ENCODE measurements around the gene PTPRD. TPM values are rescaled to one million over a fixed set of nuclear protein-coding genes. Genes with fewer than 3 reads are reported as not detected.

The PTPRD gene
- total RNA-seq, 1 donor from 2014 or later = 75.7 TPM

DNA sequence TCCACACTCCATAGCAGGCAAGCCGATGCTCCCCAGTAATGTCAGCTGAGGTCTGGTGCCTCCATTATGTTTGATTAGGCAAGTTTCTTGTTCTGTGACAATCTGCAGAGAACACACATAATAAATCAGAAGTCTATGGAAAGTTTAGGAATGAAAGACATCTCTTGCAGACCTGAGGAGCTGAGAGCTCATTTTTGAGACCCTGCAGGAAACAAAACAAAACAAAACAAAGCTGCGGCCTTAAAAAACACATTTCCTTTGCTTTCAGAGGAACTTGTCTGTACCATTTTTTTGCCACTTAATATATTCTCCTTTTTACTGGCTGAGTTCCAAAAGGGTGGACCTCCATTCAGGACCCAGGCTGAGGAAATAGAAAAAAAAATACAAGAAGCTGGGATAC is 2332.0 kb downstream of the PTPRD start:
- Histone ChIP-seq H3K4me1 (ENCODE audit: control insufficient read depth in 3 of 3, insufficient read depth in 3 of 3, low read length in 3 of 3) (no peaks in the 10 kb centered on the region), H3K27ac (ENCODE audit: low read depth, low read length) (no peak overlapping the region), H3K9ac (ENCODE audit: low read depth in 1 of 3, low read length in 3 of 3) (no peak overlapping the region), H3K4me3 (ENCODE audit: low read length in 3 of 3) (no peak overlapping the region), H3K9me3 (ENCODE audit: control insufficient read depth in 3 of 3, low read length in 3 of 3) (no peaks in the 10 kb centered on the region), H3K27me3 (ENCODE audit: control insufficient read depth in 3 of 3, insufficient read depth in 3 of 3, low read length in 3 of 3) (no peaks in the 10 kb centered on the region), H3K36me3 (ENCODE audit: control insufficient read depth in 3 of 3, insufficient read depth in 3 of 3, low read length in 3 of 3) (no peaks in the 10 kb centered on the region)

DNA sequence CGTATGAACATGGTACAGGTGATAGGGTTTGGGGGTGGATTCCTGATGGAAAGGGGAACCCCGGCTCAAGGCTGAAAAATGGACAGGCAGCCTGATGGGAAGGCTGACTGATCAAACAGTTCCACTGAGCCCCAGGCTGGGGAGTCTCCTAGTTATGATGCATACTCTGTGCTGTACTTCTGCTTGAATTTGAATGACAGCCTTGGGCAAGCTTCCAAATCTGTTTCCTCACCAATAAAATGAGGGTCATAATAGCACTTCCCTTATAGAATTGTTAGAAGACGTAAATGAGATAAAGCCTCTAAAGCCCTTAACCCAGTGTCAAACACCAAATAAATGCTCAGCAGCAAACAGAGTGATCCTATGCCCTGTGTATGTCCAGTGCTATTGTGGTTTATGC is 2334.8 kb downstream of the PTPRD start:
- H3K9me3 ChIP-seq (ENCODE audit: control insufficient read depth in 3 of 3, low read length in 3 of 3) = no peaks in the 10 kb centered on the region
- no peaks in the 10 kb centered on the region for H3K4me1 ChIP-seq (ENCODE audit: control insufficient read depth in 3 of 3, insufficient read depth in 3 of 3, low read length in 3 of 3)
- no peaks in the 10 kb centered on the region for H3K36me3 ChIP-seq (ENCODE audit: control insufficient read depth in 3 of 3, insufficient read depth in 3 of 3, low read length in 3 of 3)
- H3K27ac ChIP-seq (ENCODE audit: low read depth, low read length) = no peak overlapping the region
- H3K4me3 ChIP-seq (ENCODE audit: low read length in 3 of 3) = no peak overlapping the region
- H3K9ac ChIP-seq (ENCODE audit: low read depth in 1 of 3, low read length in 3 of 3) = no peak overlapping the region
- H3K27me3 ChIP-seq (ENCODE audit: control insufficient read depth in 3 of 3, insufficient read depth in 3 of 3, low read length in 3 of 3) = no peaks in the 10 kb centered on the region

DNA sequence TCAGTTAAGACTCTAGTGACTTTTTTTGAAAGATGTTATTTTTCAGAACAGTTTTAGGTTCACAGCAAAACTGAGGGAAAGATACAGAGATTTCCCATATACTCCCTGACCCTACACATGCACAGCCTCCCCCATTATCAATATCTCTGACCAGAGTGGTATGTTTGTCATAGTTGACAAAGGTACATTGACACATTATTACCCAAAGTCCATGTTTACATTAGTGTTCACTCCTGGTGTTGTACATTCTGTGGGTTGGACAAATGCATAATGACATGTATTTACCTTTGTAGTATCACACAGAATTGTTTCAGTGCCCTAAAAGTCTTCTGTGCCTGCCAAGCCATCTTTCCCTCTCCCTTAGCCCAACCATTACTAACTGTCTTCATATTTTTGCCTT is 2342.6 kb downstream of the PTPRD start:
- no peaks in the 10 kb centered on the region for H3K36me3 ChIP-seq (ENCODE audit: control insufficient read depth in 3 of 3, insufficient read depth in 3 of 3, low read length in 3 of 3)
- no peak overlapping the region for H3K27ac ChIP-seq (ENCODE audit: low read depth, low read length)
- H3K9me3 ChIP-seq (ENCODE audit: control insufficient read depth in 3 of 3, low read length in 3 of 3) = no peaks in the 10 kb centered on the region
- H3K9ac ChIP-seq (ENCODE audit: low read depth in 1 of 3, low read length in 3 of 3) = no peak overlapping the region
- no peak overlapping the region for H3K4me3 ChIP-seq (ENCODE audit: low read length in 3 of 3)
- no peaks in the 10 kb centered on the region for H3K27me3 ChIP-seq (ENCODE audit: control insufficient read depth in 3 of 3, insufficient read depth in 3 of 3, low read length in 3 of 3)
- peaks cover 0 to 1% (median 0%) of the 10 kb centered on the region in 3 donors for H3K4me1 ChIP-seq (ENCODE audit: control insufficient read depth in 3 of 3, insufficient read depth in 3 of 3, low read length in 3 of 3)

DNA sequence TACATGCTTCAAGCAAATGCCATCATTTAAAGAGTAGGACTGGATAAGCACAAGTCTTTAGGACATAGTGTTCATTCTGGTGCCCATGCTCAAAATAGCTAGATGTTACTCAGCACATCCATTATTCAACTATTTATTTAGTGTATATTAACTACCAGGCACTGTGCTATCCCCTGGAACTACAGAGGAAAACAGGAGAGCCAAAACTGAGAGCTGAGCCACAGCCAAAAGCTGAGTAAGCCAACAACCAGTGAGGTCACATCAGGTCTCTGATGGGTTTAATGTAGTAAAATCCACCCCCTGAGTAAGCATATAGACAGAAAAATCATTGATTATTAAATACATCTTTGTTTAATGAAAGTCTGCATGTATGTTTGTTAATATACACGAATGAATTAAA is 2343.9 kb downstream of the PTPRD start:
- H3K4me1 ChIP-seq (ENCODE audit: control insufficient read depth in 3 of 3, insufficient read depth in 3 of 3, low read length in 3 of 3) = peaks cover 0 to 5% (median 0%) of the 10 kb centered on the region in 3 donors
- H3K9me3 ChIP-seq (ENCODE audit: control insufficient read depth in 3 of 3, low read length in 3 of 3) = no peaks in the 10 kb centered on the region
- no peaks in the 10 kb centered on the region for H3K36me3 ChIP-seq (ENCODE audit: control insufficient read depth in 3 of 3, insufficient read depth in 3 of 3, low read length in 3 of 3)
- H3K27ac ChIP-seq (ENCODE audit: low read depth, low read length) = no peak overlapping the region
- H3K27me3 ChIP-seq (ENCODE audit: control insufficient read depth in 3 of 3, insufficient read depth in 3 of 3, low read length in 3 of 3) = no peaks in the 10 kb centered on the region
- no peak overlapping the region for H3K9ac ChIP-seq (ENCODE audit: low read depth in 1 of 3, low read length in 3 of 3)
- H3K4me3 ChIP-seq (ENCODE audit: low read length in 3 of 3) = no peak overlapping the region

DNA sequence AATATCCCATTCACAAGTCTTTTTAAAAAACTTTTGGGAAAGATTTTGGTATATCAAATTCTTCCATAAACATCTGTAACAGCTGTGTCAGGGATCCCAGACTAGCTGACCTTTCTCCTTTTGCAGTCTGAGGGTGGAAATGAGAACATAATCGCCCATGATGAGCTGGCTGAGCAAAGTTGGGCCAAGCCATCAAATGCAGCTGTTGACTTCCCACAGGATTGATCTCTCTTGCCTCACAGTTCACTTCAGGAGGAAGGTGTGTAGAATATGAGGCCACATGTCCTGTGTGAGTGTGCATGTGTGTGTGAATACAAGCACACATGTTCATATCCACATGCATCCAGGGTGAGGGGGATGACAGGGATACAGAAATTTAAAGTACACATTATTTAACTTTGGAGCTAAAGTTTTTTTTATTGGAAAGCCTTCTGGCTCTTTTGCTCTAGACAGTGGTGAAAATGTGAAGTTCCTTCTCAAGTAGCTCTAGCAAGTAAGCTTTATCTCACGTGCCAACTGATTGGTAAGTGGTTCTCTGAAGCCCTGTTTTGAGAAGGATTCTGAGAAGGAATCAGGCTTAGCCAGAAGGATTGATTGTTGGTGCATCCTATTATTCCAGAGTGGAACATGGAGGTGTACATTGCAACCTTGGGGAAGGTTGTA is 2344.5 kb downstream of the PTPRD start:
- Histone ChIP-seq H3K9ac (ENCODE audit: low read depth in 1 of 3, low read length in 3 of 3) (no peak overlapping the region), H3K27ac (ENCODE audit: low read depth, low read length) (no peak overlapping the region), H3K27me3 (ENCODE audit: control insufficient read depth in 3 of 3, insufficient read depth in 3 of 3, low read length in 3 of 3) (no peaks in the 10 kb centered on the region), H3K4me3 (ENCODE audit: low read length in 3 of 3) (no peak overlapping the region), H3K9me3 (ENCODE audit: control insufficient read depth in 3 of 3, low read length in 3 of 3) (no peaks in the 10 kb centered on the region), H3K36me3 (ENCODE audit: control insufficient read depth in 3 of 3, insufficient read depth in 3 of 3, low read length in 3 of 3) (no peaks in the 10 kb centered on the region), H3K4me1 (ENCODE audit: control insufficient read depth in 3 of 3, insufficient read depth in 3 of 3, low read length in 3 of 3) (peaks cover 0 to 7% (median 0%) of the 10 kb centered on the region in 3 donors)

DNA sequence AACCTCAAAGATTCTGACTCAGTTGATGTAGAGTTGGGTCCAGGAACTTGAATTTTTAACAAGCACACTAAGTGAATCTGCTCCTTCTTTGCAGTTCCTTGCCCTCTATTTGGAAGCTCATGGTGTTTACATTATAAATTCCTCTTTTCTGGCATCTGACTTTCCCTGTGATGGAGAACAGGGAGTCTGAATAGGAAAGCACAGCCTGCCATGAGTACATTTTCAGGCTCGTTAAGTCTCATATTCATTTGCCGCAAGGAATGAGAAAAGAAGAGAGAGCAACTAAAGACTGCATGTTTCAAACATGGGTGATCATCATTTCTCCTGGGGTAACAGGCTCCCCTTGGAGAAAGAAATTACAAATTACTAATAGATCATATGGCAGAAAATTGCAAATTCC is 2345.2 kb downstream of the PTPRD start:
- H3K27ac ChIP-seq (ENCODE audit: low read depth, low read length) = no peak overlapping the region

DNA sequence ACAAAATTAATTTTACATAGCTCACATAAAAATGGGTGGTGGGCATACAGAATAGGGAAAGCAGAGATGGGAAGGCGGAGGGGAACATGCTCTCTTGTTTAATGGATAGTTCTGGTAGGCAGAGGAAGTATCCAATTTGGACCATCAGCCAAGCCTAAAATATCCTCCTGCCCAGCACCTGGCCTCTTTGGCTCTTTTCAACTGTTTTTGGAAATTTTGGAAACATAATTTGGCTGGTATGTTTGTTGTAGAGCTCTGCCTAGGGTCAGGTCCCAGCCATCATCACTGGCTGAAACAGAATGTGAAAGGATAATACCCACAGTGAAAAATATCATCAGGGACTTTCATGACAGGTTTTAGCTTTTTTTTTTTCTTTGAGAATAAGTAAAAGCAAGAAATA is 2345.9 kb downstream of the PTPRD start:
- Histone ChIP-seq H3K27ac (ENCODE audit: low read depth, low read length) (no peak overlapping the region), H3K9ac (ENCODE audit: low read depth in 1 of 3, low read length in 3 of 3) (no peak overlapping the region), H3K4me1 (ENCODE audit: control insufficient read depth in 3 of 3, insufficient read depth in 3 of 3, low read length in 3 of 3) (peaks cover 5 to 17% (median 12%) of the 10 kb centered on the region in 3 donors)

More for the DNA sequence above, 2345.2 kb downstream of the PTPRD start:
- Histone ChIP-seq H3K9me3 (ENCODE audit: control insufficient read depth in 3 of 3, low read length in 3 of 3) (no peaks in the 10 kb centered on the region), H3K36me3 (ENCODE audit: control insufficient read depth in 3 of 3, insufficient read depth in 3 of 3, low read length in 3 of 3) (no peaks in the 10 kb centered on the region), H3K9ac (ENCODE audit: low read depth in 1 of 3, low read length in 3 of 3) (no peak overlapping the region), H3K4me3 (ENCODE audit: low read length in 3 of 3) (no peak overlapping the region), H3K4me1 (ENCODE audit: control insufficient read depth in 3 of 3, insufficient read depth in 3 of 3, low read length in 3 of 3) (peaks cover 5 to 13% (median 6%) of the 10 kb centered on the region in 3 donors), H3K27me3 (ENCODE audit: control insufficient read depth in 3 of 3, insufficient read depth in 3 of 3, low read length in 3 of 3) (no peaks in the 10 kb centered on the region)

DNA sequence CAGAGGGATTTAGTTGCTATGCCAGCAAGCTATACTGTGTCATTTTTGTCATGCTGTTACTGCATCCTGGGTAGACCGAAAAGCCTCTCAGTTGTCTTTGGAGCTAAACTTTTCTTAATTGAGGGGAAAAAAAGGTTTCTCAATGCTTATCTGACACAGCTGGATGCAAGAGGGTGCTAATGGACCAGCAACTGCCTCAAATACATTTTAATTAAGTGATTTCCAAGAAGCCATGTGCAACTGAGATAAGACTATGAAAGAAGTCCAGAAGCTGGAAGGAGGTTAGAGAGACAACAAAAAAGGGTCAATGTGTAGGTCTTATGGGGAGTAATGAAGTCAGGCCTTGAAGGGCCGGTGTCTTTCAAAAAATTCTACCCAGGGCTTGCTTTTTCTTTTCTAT is 2347.5 kb downstream of the PTPRD start:
- Histone ChIP-seq H3K4me3 (ENCODE audit: low read length in 3 of 3) (no peak overlapping the region), H3K27ac (ENCODE audit: low read depth, low read length) (no peak overlapping the region)

More for the DNA sequence above, 2345.9 kb downstream of the PTPRD start:
- Histone ChIP-seq H3K4me3 (ENCODE audit: low read length in 3 of 3) (no peak overlapping the region), H3K9me3 (ENCODE audit: control insufficient read depth in 3 of 3, low read length in 3 of 3) (no peaks in the 10 kb centered on the region), H3K27me3 (ENCODE audit: control insufficient read depth in 3 of 3, insufficient read depth in 3 of 3, low read length in 3 of 3) (no peaks in the 10 kb centered on the region), H3K36me3 (ENCODE audit: control insufficient read depth in 3 of 3, insufficient read depth in 3 of 3, low read length in 3 of 3) (no peaks in the 10 kb centered on the region)

More for the DNA sequence above, 2347.5 kb downstream of the PTPRD start:
- Histone ChIP-seq H3K27me3 (ENCODE audit: control insufficient read depth in 3 of 3, insufficient read depth in 3 of 3, low read length in 3 of 3) (no peaks in the 10 kb centered on the region), H3K36me3 (ENCODE audit: control insufficient read depth in 3 of 3, insufficient read depth in 3 of 3, low read length in 3 of 3) (no peaks in the 10 kb centered on the region), H3K4me1 (ENCODE audit: control insufficient read depth in 3 of 3, insufficient read depth in 3 of 3, low read length in 3 of 3) (peaks cover 5 to 20% (median 12%) of the 10 kb centered on the region in 3 donors), H3K9ac (ENCODE audit: low read depth in 1 of 3, low read length in 3 of 3) (no peak overlapping the region), H3K9me3 (ENCODE audit: control insufficient read depth in 3 of 3, low read length in 3 of 3) (no peaks in the 10 kb centered on the region)

Small RNA genes within 50 kb of the gene (small RNA-seq; reads per million reads assigned to genes)
- gene AL135790.2 (not detected), gene RNU7-185P (not detected)
